ENCODE results near the gene OFD1.

DNA sequence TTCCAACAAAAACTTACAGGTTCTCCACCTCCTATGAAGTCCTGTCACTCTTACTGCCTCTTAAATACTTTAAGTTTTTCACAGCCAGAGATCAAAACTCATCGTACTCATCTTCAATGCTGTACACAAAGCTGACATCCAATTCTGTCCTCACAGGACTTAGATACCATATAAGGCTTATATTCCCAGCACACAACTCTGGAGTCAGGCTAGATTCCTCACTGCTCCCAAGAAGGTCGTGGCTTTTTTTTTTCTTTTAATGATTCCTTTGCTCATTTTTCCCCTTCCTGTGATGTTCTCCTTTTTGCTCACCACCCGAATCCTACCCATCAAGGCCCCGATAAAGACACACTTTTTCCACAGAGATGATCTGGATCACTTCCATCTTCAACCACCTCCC, 1.0 kb upstream of the OFD1 start:
- TF ChIP-seq POLR2A (IDR thresholded peaks at IDR 0.05): no peak
- TF ChIP-seq, protein P1, sequence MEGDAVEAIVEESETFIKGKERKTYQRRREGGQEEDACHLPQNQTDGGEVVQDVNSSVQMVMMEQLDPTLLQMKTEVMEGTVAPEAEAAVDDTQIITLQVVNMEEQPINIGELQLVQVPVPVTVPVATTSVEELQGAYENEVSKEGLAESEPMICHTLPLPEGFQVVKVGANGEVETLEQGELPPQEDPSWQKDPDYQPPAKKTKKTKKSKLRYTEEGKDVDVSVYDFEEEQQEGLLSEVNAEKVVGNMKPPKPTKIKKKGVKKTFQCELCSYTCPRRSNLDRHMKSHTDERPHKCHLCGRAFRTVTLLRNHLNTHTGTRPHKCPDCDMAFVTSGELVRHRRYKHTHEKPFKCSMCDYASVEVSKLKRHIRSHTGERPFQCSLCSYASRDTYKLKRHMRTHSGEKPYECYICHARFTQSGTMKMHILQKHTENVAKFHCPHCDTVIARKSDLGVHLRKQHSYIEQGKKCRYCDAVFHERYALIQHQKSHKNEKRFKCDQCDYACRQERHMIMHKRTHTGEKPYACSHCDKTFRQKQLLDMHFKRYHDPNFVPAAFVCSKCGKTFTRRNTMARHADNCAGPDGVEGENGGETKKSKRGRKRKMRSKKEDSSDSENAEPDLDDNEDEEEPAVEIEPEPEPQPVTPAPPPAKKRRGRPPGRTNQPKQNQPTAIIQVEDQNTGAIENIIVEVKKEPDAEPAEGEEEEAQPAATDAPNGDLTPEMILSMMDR (IDR thresholded peaks at IDR 0.05): no peak

Data from heart left ventricle (tissue), 13 donors.